SKM-1 (cell line): ENCODE data around the gene TUSC2.
"Not testable (repeated sequence)": the region's sequence is repeated elsewhere in the genome, so short reads cannot be mapped to it uniquely, and the experiment has no call there.

Experiments
- DNase-seq: peaks from one replicate; lab custom pipeline; 2025; ENCODE audit not compliant: unreplicated experiment; lab: John Stamatoyannopoulos, UW

Gene TUSC2

DNA sequence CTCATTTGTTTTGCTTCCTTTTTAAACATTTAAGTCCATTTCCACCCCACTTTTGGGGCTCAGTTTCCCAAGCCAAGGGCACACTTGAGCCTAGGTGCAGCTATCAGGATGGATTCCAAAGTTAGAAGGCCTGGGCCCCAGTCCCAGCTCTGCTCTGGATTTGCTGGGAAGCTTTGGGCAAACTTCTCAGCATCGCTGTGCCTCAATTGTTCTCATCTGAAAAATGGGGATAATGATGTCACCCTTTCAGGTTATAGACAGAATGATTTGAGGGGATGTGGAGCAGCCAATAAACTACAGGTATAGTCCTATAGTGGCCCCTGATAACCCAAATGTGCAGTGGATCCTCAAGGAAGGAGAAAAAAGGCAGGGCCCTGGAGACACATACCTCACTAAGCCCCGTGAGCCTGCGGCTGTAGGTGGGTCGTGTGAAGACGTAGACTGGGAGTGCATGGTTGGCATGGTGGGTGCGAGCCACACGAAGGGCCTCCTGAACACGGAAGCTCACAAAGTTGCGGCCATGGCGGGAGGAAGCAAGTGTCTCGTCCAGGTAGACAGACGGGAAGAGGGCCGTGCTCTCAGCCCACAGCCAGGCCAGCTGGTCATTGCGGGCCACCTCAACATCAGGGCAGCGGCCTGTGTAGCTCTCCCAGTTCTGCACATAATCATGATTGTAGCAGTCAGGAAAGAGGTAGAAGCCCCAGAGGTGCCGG lies 8.7 kb downstream of the TUSC2 start:
- no peak for DNase-seq

- DNase-seq = no peak
Measured at GRCh38 chr3:50318615-50319014, 9.4 kb downstream of the TUSC2 start.

DNA sequence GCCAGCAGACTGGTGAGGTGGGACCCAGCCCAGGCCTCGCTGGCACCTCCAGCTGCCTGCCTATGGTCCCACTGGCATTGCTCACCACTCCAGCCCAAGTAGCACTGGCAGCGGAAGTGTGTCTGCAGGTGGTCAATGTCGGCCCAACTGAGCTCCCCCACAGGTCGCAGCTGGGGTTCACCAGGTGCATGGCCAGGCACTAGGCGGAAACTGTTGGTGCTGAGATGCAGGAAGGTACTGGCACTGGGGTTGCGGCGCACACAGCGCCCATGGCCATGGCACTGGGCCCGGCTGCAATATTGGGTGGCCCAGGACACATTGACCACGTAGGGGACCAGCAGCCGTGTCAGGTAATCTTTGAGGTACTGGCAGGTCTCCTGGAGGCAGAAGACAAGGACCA lies 9.9 kb downstream of the TUSC2 start:
- DNase-seq = no peak

- no peak for DNase-seq
Measured at GRCh38 chr3:50317300-50317699, 10.7 kb downstream of the TUSC2 start.

DNA sequence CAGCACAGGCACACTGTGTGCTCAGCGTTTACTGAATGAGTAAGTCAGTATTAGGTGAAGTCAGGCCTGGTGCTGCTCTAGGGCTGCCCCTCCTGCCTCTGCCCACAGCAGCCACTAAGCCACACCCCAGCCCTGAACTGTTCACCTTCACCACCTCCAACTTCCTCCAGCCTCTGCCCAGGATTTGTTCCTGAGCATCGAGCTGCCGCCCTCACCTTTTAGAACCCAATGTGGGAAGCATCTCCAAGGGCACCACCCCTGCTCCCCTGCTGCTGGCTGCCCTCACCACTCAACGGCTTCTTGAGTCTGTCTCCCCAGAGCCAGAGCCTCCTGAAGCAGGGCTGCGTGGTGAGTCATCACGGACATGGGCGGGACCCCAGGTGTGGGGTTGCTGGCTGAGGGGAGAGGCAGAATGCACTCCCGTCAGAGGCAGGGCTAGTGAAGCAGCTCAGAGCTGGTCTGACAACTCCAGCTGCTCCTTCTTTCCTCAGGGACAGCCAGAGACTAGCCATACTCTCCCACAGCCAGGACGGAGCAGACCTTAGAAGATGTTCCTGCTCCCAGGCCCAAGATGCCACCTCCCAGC lies 11.3 kb downstream of the TUSC2 start:
- DNase-seq = no peak

DNA sequence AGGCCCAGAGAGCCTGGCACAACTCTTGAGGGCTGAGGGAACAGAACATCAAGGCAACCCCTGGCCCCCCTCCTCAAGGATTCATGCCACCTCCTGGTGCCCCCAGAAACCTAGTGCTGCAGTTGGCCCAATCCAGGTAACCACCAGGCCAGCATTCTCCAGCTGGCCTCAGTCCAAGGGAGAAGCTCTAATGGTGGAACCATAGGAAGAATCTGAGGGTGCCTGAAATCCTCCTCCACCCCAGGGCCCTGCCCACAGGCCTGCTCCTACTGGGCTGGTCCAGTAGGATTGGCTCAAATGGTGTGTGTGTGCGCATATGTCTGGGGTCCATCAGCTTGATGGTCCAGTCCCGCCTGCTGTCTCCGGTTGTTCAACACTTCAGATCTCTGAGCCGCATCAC lies 13.2 kb downstream of the TUSC2 start:
- no peak for DNase-seq

DNA sequence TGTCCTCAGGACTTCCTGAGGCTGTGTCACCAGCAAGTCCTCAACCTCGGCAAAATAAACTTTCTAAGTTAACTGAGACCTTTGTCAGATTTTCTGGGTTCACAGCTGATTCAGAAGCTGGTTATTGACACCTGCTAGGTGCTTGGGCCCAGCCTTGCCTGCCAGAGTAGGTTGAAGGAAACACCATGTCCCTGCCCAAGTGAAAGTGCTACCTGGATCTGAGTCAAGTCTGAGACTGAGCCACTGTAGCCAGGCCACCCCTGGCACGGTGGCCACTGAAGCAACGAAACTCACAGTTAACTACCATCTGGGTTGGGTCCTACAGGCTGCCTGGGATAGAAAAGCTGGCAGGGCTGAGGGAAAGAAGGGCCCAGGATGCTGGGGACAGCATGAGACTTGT lies 13.7 kb downstream of the TUSC2 start:
- no peak for DNase-seq

DNA sequence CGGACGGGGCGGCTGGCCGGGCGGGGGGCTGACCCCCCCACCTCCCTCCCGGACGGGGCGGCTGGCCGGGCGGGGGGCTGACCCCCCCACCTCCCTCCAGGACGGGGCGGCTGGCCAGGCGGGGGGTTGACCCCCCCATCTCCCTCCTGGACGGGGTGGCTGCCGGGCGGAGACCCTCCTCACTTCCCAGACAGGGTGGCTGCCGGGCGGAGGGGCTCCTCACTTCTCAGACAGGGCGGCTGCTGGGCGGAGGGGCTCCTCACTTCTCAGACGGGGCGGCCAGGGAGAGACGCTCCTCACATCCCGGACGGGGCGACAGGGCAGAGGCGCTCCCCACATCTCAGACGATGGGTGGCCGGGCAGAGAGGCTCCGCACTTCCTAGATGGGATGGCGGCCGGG lies 16.0 kb downstream of the TUSC2 start:
- not testable (repeated sequence) for DNase-seq

- DNase-seq = no peak
Measured at GRCh38 chr3:50304601-50305000, 23.4 kb downstream of the TUSC2 start.

GRCh38 chr3:50303013-50303815 lies 24.8 kb downstream of the TUSC2 start, which contains the start of gene HYAL1:
Gene HYAL1, minus strand, starts transcription at chr3:50303574. Its CDS starts 618 bp downstream, at chr3:50302956.
- DNase-seq = no peak

DNA sequence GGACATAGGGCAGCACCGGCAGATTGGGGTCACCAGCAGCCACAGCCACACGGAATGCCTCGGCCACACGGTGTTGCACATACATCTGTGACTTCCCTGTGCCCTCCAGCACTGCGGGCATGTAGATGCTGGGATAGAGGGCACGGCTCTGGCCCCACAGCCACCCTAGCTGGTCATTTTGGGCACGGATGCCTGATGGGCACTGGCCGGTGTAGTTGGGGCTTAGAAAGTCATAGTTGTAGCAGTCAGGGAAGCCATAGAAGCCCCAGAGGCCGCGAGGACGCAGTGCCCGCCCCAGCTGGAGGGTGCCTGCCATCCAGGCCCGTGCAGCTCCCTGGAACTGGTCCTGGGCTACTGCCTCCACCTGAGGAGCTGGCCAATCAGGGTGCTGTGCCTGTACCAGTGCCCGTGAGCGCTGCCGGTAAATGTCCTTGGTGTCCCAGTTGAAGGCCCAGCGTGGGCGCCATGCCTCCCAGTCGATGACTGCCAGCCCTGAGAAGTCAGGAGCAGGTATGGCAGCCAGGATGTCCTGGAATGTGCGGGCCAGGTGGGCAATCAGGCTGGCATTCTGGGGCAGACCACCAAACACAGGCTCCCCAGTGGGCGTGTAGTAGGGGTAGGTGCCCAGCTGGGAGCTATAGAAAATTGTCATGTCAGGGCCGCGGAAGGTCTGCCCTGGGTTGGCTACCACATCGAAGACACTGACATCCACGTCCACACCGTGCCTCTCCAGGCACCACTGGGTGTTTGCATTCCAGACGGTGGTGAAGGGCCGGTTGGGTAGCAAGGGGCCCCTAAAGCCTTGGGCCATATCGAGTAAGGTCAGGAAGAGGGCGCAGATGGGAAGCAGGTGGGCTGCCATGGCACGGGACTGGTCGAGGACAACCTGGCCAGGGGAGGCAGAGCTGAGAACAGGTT lies 25.7 kb downstream of the TUSC2 start:
- DNase-seq = no peak

GRCh38 chr3:50300681-50301254 lies 27.3 kb downstream of the TUSC2 start:
- no peak for DNase-seq

DNA sequence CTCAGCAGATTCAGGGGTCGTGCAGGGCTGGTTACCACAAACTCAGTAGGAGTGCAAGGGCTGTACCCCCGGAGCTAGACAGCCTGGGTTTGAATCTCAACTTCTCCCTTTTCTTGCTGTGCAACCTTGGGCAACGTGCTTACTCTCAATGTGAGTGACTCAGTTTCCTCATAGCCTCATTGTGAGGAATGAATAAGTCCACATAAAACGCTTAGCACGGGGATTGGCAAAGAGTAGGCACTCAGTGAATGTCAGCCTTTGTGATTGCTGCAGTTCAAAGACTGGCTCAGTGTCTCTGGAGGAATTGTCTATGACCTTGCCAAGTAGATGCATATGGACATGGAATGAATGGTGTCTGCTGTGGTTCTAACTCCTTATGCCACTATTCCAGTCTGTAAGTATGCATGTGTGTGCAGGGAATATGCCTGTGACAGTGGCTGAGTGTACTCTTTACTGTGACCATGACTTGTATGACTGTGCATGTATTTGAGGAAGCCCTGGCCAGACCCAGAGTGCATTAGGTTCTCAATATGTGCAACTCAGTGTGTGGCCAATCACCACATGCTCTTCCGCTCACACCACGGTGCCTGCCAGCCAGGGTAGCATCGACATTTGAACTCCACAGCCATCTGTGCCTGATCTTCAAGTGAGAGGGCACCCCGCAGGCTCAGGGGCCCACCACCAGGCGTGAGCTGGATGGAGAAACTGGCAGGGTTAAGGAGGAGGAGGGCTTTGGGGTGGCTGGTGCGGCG lies 27.9 kb downstream of the TUSC2 start:
- DNase-seq = peak; percentile 69

GRCh38 chr3:50299638-50299928 lies 28.4 kb downstream of the TUSC2 start:
- DNase-seq = no peak

DNA sequence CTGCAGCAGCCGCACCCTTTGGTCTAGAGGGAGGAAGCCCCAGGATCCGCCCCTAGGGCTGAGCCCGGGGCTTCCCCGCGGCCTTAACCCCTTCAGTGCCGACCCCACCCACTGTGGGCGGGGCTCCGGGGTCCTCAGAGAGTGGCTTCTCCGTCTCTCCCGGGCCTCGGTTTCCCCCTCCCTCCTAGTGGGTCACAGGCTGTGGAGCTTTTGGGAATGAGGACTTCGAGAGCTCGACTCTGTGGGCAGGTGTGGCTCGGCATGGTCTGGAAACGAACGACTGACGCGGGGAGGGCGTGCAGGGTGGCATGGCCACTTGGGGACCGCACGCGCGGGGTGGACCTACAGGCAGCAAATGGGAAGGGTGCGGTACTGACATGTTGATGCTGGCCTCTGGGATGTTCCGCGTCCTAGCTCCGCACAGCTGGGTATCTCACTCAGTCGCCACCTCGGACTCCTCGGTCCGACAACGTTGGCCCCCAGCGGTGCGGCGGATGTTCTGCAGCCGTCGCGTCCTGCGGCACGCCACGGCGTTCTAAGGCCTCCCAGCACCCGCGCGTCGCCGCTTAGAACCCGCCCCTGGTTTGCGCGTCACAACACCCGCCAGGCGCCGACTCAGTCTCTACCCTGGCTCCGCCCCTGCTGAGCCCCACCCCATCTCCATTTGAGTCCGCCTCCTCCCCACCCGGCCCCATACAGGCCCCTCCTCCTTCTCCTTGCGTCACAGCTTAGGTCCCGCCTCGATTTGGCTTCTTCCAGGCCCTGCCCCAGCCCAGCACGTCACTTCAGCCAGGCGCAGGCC lies 29.0 kb downstream of the TUSC2 start, which contains the start of the genes HYAL3 and NAA80:
Gene HYAL3, minus strand, starts transcription at position 570 of the 802 bp plus-strand sequence. CDS start 3,803 bp downstream, outside the sequence.
Gene NAA80, minus strand, starts transcription at position 570 of the 802 bp plus-strand sequence. CDS start 1,942 bp downstream, outside the sequence.
- peak; percentile 97 for DNase-seq

DNA sequence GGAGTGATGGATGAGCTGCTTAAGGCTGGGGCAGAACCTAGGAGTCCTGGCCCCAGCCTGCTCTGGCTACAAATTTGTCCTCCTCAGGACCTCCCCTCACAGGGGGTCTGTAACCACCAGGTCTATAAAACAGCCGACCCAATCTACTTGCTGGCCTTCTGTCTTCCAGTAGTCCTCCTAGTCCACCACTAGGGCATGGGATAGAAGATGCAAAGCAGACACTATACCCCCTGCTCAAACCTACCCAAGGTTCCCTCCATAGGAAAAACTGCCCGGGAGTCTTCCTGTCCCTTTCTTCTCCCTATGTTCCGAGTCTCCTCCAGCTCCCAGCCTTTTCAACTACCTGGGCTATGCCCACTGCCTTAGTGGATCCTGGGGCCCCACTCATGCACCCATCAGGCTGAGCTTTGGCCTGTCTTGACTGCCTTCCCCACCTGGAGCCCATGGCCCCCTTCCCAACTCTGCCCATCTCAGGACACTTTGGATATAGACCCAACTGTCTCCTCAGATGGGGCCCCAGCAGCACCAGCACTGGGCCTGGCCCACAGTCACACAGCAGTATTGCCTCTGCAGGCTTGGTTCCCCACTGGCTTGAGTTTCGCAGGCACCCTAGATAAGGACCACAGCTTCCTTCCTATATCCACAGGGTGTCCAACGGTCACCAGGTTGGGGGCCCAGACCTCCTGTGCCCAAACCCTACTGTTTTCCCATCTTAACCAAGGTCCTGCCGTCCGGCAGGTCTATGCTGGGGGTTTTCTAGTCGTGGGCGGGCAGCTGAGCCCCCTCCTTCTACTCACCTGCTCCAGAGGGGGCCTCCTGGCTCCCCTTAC lies 29.9 kb downstream of the TUSC2 start:
- no peak for DNase-seq

DNA sequence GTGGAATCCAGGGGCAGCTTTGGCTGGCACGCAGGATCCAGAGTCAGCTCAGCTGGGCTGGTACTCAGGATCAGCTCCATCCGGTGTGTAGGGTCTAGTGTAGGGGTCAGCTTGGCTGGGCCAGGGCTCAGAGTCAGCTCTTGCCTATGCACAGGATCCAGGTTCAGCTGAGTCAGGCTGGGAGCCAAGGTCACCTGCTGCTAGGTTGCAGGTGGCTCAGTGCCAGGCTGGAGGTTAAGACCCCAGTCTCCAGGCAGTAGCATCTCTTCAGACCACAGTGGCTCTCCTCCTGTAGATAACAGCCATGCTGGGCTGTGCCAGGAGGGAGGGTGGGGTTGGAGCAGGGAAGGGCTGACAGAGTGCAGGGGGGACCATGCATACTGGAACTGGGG lies 30.6 kb downstream of the TUSC2 start:
- DNase-seq = no peak

GRCh38 chr3:50296721-50297383 lies 31.2 kb downstream of the TUSC2 start:
- no peak for DNase-seq
